ENCODE measurements around the gene SF3B5.
"Not testable (repeated sequence)": the region's sequence is repeated elsewhere in the genome, so short reads cannot be mapped to it uniquely, and the experiment has no call there.

SF3B5 gene

GRCh38 chr6:144090384-144090783 is 5.0 kb downstream of the SF3B5 start:
- Mint-ChIP-seq H3K36me3 (ENCODE audit: low read depth) (peaks cover 11% of the 10 kb centered on the region), H3K4me3 (no peak overlapping the region), H3K27me3 (ENCODE audit: low read depth, poor library complexity) (peaks cover 6% of the 10 kb centered on the region), H3K4me1 (peaks cover 19% of the 10 kb centered on the region), H3K27ac (no peak overlapping the region), H3K9me3 (no peaks in the 10 kb centered on the region)
- no peak for DNase-seq
- no peak for TF ChIP-seq CTCF (IDR thresholded peaks at IDR 0.05)

- Mint-ChIP-seq H3K36me3 (ENCODE audit: low read depth) (no peaks in the 10 kb centered on the region), H3K27me3 (ENCODE audit: low read depth, poor library complexity) (no peaks in the 10 kb centered on the region), H3K4me1 (no peaks in the 10 kb centered on the region), H3K27ac (no peak overlapping the region), H3K9me3 (no peaks in the 10 kb centered on the region), H3K4me3 (no peak overlapping the region)
- no peak for TF ChIP-seq CTCF (IDR thresholded peaks at IDR 0.05)
- no peak for DNase-seq
Observed at GRCh38 chr6:144087789-144088426, 7.5 kb downstream of the SF3B5 start.

GRCh38 chr6:144086959-144087358 is 8.4 kb downstream of the SF3B5 start:
- DNase-seq = no peak
- Mint-ChIP-seq H3K27ac (no peak overlapping the region), H3K36me3 (ENCODE audit: low read depth) (no peaks in the 10 kb centered on the region), H3K9me3 (no peaks in the 10 kb centered on the region), H3K27me3 (ENCODE audit: low read depth, poor library complexity) (no peaks in the 10 kb centered on the region), H3K4me1 (no peaks in the 10 kb centered on the region), H3K4me3 (no peak overlapping the region)
- TF ChIP-seq CTCF (IDR thresholded peaks at IDR 0.05) = no peak

GRCh38 chr6:144083172-144083571 is 12.2 kb downstream of the SF3B5 start:
- TF ChIP-seq CTCF (IDR thresholded peaks at IDR 0.05) = no peak
- DNase-seq = no peak
- Mint-ChIP-seq H3K4me1 (no peaks in the 10 kb centered on the region), H3K27ac (no peak overlapping the region), H3K27me3 (ENCODE audit: low read depth, poor library complexity) (peaks cover 7% of the 10 kb centered on the region), H3K4me3 (no peak overlapping the region), H3K9me3 (no peaks in the 10 kb centered on the region), H3K36me3 (ENCODE audit: low read depth) (no peaks in the 10 kb centered on the region)

GRCh38 chr6:144082412-144082811 is 13.0 kb downstream of the SF3B5 start:
- not testable (repeated sequence) for H3K27me3 Mint-ChIP-seq (ENCODE audit: low read depth, poor library complexity)

GRCh38 chr6:144077871-144078270 is 17.5 kb downstream of the SF3B5 start:
- H3K36me3 Mint-ChIP-seq (ENCODE audit: low read depth) = no peaks in the 10 kb centered on the region
- no peaks in the 10 kb centered on the region for H3K4me1 Mint-ChIP-seq
- no peak for DNase-seq
- TF ChIP-seq CTCF (IDR thresholded peaks at IDR 0.05) = no peak
- no peak overlapping the region for H3K4me3 Mint-ChIP-seq
- H3K27ac Mint-ChIP-seq = no peak overlapping the region
- no peaks in the 10 kb centered on the region for H3K9me3 Mint-ChIP-seq
- peaks cover 16% of the 10 kb centered on the region for H3K27me3 Mint-ChIP-seq (ENCODE audit: low read depth, poor library complexity)

More at GRCh38 chr6:144082412-144082811, 13.0 kb downstream of the SF3B5 start:
- not testable (repeated sequence) for H3K4me3 Mint-ChIP-seq; H3K36me3 Mint-ChIP-seq (ENCODE audit: low read depth); H3K4me1 Mint-ChIP-seq; H3K27ac Mint-ChIP-seq; DNase-seq; H3K9me3 Mint-ChIP-seq

Data from nephron progenitor cell (in vitro differentiated cells).